ENCODE data around the gene IL27RA.

IL27RA gene

DNA sequence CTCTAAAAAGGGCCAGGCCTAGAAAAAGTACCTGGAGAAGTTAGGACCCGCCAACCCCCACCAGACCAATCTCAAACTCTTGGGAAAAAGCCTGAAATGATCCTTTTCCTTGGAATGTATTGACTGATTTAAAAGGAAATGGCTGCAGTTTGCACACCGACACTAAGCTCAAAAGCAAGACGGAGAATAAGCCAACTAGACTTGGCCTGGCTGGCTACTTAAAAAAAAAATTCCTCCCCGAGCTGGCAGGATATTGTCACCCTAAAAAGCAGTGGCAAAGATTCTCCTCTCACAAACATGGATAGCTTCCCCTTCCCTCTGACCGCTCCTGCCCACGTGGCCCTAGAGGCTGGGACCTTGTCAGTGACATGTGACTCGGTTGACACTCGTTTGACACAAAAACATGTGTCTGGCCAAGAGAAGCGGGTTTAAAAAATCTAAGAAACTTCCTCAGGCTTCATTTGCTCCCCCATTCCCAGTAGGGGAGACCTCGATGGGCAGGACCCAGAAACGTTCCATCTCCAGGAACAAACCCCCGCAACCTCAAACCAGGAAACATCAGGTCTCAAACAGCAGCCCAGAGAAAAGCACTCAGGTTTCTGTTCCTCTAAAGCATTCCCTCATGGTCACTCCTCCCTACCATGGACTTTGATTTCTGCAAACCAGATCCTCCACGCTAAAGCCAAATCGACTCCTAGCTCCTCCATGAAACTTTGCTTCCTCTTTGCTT lies 26.8 kb upstream of the IL27RA start:
- no peak overlapping the region for H3K4me3 ChIP-seq (ENCODE audit: low read depth, low read length)
- TF ChIP-seq SALL2 (tag by site-specific recombination; IDR thresholded peaks at IDR 0.05; ENCODE audit: borderline replicate concordance) (no peak), GLI2 (tag by site-specific recombination; IDR thresholded peaks at IDR 0.05; ENCODE audit: borderline replicate concordance, low read depth) (no peak), ZNF341 (tag by site-specific recombination; IDR thresholded peaks at IDR 0.05; ENCODE audit: low read depth) (0 out of 2 replicates have a peak, but pooled peaks have one; percentile 40), GLIS2 (tag by site-specific recombination; IDR thresholded peaks at IDR 0.05) (no peak), ZNF223 (tag by site-specific recombination; IDR thresholded peaks at IDR 0.05) (no peak), ZNF133 (tag by site-specific recombination; IDR thresholded peaks at IDR 0.05) (no peak)
- TF ChIP-seq, protein P1, sequence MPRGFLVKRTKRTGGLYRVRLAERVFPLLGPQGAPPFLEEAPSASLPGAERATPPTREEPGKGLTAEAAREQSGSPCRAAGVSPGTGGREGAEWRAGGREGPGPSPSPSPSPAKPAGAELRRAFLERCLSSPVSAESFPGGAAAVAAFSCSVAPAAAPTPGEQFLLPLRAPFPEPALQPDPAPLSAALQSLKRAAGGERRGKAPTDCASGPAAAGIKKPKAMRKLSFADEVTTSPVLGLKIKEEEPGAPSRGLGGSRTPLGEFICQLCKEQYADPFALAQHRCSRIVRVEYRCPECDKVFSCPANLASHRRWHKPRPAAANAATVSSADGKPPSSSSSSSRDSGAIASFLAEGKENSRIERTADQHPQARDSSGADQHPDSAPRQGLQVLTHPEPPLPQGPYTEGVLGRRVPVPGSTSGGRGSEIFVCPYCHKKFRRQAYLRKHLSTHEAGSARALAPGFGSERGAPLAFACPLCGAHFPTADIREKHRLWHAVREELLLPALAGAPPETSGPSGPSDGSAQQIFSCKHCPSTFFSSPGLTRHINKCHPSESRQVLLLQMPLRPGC (tag by site-specific recombination; IDR thresholded peaks at IDR 0.05) = no peak
- TF ChIP-seq, protein P2, sequence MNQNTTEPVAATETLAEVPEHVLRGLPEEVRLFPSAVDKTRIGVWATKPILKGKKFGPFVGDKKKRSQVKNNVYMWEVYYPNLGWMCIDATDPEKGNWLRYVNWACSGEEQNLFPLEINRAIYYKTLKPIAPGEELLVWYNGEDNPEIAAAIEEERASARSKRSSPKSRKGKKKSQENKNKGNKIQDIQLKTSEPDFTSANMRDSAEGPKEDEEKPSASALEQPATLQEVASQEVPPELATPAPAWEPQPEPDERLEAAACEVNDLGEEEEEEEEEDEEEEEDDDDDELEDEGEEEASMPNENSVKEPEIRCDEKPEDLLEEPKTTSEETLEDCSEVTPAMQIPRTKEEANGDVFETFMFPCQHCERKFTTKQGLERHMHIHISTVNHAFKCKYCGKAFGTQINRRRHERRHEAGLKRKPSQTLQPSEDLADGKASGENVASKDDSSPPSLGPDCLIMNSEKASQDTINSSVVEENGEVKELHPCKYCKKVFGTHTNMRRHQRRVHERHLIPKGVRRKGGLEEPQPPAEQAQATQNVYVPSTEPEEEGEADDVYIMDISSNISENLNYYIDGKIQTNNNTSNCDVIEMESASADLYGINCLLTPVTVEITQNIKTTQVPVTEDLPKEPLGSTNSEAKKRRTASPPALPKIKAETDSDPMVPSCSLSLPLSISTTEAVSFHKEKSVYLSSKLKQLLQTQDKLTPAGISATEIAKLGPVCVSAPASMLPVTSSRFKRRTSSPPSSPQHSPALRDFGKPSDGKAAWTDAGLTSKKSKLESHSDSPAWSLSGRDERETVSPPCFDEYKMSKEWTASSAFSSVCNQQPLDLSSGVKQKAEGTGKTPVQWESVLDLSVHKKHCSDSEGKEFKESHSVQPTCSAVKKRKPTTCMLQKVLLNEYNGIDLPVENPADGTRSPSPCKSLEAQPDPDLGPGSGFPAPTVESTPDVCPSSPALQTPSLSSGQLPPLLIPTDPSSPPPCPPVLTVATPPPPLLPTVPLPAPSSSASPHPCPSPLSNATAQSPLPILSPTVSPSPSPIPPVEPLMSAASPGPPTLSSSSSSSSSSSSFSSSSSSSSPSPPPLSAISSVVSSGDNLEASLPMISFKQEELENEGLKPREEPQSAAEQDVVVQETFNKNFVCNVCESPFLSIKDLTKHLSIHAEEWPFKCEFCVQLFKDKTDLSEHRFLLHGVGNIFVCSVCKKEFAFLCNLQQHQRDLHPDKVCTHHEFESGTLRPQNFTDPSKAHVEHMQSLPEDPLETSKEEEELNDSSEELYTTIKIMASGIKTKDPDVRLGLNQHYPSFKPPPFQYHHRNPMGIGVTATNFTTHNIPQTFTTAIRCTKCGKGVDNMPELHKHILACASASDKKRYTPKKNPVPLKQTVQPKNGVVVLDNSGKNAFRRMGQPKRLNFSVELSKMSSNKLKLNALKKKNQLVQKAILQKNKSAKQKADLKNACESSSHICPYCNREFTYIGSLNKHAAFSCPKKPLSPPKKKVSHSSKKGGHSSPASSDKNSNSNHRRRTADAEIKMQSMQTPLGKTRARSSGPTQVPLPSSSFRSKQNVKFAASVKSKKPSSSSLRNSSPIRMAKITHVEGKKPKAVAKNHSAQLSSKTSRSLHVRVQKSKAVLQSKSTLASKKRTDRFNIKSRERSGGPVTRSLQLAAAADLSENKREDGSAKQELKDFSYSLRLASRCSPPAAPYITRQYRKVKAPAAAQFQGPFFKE (tag by site-specific recombination; IDR thresholded peaks at IDR 0.05; ENCODE audit: borderline replicate concordance) = no peak
- H3K27ac ChIP-seq (ENCODE audit: extremely low read depth, low read depth, low read length) = no peak overlapping the region
- ChIA-PET CTCF (interaction anchor here (0.6 to 2.1 kb wide), 6 partner anchors 27 to 132 kb away, joined by 3 to 7 read pairs (median 3); partner anchors contain the start of genes ASF1B and IL27RA), POLR2A (interaction anchor here (0.7 to 1.1 kb wide), 2 partner anchors 26 to 45 kb away, joined by 3 to 4 read pairs; no protein-coding TSS in a partner anchor)
- no peaks in the 10 kb centered on the region for H3K9me3 ChIP-seq (ENCODE audit: control insufficient read depth, insufficient read depth, low read depth, low read length)
- H3K36me3 ChIP-seq (ENCODE audit: control insufficient read depth in 2 of 2, insufficient read depth in 1 of 2, low read length in 2 of 2) = peaks cover 0 to 4% of the 10 kb centered on the region in 2 experiments; a peak in 2 of 3 replicates
- H3K4me1 ChIP-seq (ENCODE audit: control insufficient read depth, insufficient read depth, low read length) = no peaks in the 10 kb centered on the region

DNA sequence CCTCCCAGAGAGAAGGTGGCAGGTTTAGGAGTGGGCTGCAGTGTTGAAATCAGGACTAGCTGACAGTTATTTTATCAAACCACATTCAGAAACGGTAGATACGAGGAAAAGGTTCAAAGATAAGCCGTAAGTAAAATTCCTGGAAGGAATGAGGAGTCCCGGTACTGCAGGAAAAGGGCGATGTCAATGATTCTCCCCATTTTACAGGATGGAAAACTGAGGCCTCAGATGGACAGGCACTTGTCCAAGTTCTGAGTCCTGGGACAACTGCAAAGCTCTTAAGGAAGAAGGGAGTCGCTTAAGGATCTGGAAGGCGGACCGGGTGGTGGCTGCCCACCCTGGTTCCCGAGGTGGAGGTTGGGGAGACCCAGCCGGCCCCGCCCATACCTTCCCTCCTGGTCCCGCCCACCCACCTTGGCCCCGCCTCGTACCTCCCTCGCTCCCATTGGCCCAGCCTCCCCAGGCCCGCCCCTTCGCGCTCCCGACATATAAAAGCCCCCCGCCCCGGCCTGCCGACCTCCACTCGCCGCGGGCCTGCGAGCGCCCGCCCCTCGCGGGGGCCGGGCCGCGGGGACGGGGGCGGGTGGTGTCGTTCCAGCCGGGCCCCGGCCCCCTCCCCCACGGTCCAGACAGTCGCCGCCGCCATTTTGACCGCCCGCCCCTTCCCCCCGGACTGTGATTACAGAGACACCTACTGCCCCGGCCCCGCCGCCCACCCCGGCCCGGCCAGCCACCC lies 26.0 kb upstream of the IL27RA start:
- ChIA-PET POLR2A (interaction anchor here (0.5 to 2.5 kb wide), 14 partner anchors 11 to 811 kb away, joined by 3 to 11 read pairs (median 4); partner anchors contain the start of gene IL27RA), CTCF (interaction anchor here (0.7 to 2.1 kb wide), 6 partner anchors 26 to 131 kb away, joined by 3 to 7 read pairs (median 4); partner anchors contain the start of genes ASF1B and IL27RA)
- Histone ChIP-seq H3K4me3 (ENCODE audit: low read depth, low read length) (peak overlapping the region; percentile 92), H3K27ac (ENCODE audit: extremely low read depth, low read depth, low read length) (no peak overlapping the region), H3K4me1 (ENCODE audit: control insufficient read depth, insufficient read depth, low read length) (no peaks in the 10 kb centered on the region), H3K36me3 (ENCODE audit: control insufficient read depth in 2 of 2, insufficient read depth in 1 of 2, low read length in 2 of 2) (no peaks in the 10 kb centered on the region; a peak in 1 of 3 replicates), H3K9me3 (ENCODE audit: control insufficient read depth, insufficient read depth, low read depth, low read length) (no peaks in the 10 kb centered on the region)
- TF ChIP-seq YY1 (tag by site-specific recombination; IDR thresholded peaks at IDR 0.05) (no peak), KLF10 (tag by site-specific recombination; IDR thresholded peaks at IDR 0.05) (peak; percentile 31; the same call in 1 of the 2 replicates), HOXD13 (CRISPR knock-in tag; IDR thresholded peaks at IDR 0.05; ENCODE audit: borderline replicate concordance) (no peak), ZBTB8A (tag by site-specific recombination; IDR thresholded peaks at IDR 0.05) (peak; percentile 32; the same call in 1 of the 2 replicates), SP3 (tag by site-specific recombination; IDR thresholded peaks at IDR 0.05) (peak; percentile 81), ZNF707 (tag by site-specific recombination; IDR thresholded peaks at IDR 0.05) (no peak), ZNF24 (tag by site-specific recombination; IDR thresholded peaks at IDR 0.05) (peak; percentile 84; the same call in 1 of the 2 replicates), HOXA7 (CRISPR knock-in tag; IDR thresholded peaks at IDR 0.05; ENCODE audit: borderline replicate concordance) (no peak), ZNF530 (tag by site-specific recombination; IDR thresholded peaks at IDR 0.05; ENCODE audit: low read depth) (no peak), ZNF670 (tag by site-specific recombination; IDR thresholded peaks at IDR 0.05; ENCODE audit: low read depth) (no peak), ZSCAN30 (tag by site-specific recombination; IDR thresholded peaks at IDR 0.05) (peak; percentile 90)
- TF ChIP-seq, protein P3, sequence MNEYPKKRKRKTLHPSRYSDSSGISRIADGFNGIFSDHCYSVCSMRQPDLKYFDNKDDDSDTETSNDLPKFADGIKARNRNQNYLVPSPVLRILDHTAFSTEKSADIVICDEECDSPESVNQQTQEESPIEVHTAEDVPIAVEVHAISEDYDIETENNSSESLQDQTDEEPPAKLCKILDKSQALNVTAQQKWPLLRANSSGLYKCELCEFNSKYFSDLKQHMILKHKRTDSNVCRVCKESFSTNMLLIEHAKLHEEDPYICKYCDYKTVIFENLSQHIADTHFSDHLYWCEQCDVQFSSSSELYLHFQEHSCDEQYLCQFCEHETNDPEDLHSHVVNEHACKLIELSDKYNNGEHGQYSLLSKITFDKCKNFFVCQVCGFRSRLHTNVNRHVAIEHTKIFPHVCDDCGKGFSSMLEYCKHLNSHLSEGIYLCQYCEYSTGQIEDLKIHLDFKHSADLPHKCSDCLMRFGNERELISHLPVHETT (tag by site-specific recombination; IDR thresholded peaks at IDR 0.05) = peak; percentile 76
- TF ChIP-seq, protein P4, sequence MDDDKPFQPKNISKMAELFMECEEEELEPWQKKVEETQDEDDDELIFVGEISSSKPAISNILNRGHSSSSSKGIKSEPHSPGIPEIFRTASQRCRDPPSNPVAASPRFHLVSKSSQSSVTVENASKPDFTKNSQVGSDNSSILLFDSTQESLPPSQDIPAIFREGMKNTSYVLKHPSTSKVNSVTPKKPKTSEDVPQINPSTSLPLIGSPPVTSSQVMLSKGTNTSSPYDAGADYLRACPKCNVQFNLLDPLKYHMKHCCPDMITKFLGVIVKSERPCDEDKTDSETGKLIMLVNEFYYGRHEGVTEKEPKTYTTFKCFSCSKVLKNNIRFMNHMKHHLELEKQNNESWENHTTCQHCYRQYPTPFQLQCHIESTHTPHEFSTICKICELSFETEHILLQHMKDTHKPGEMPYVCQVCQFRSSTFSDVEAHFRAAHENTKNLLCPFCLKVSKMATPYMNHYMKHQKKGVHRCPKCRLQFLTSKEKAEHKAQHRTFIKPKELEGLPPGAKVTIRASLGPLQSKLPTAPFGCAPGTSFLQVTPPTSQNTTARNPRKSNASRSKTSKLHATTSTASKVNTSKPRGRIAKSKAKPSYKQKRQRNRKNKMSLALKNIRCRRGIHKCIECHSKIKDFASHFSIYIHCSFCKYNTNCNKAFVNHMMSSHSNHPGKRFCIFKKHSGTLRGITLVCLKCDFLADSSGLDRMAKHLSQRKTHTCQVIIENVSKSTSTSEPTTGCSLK (tag by site-specific recombination; IDR thresholded peaks at IDR 0.05) = no peak

Measured in HEK293 (cell line).